Stimulated activated CD4-positive, alpha-beta T cell treated with anti-CD3 and anti-CD28 coated beads, Interleukin-12 subunit alpha, Interleukin-12 subunit beta, amount 100 ng/mL, for 24 hours (primary cell): Measurements from ENCODE around the gene RNASE7.

Experiments
- DNase-seq, 2 experiments: peaks; one replicate each; pipeline ENCODE4 v3.0.0-alpha.2; 2020; ENCODE audit warnings: low read depth in 2 of 2

Gene RNASE7

DNA sequence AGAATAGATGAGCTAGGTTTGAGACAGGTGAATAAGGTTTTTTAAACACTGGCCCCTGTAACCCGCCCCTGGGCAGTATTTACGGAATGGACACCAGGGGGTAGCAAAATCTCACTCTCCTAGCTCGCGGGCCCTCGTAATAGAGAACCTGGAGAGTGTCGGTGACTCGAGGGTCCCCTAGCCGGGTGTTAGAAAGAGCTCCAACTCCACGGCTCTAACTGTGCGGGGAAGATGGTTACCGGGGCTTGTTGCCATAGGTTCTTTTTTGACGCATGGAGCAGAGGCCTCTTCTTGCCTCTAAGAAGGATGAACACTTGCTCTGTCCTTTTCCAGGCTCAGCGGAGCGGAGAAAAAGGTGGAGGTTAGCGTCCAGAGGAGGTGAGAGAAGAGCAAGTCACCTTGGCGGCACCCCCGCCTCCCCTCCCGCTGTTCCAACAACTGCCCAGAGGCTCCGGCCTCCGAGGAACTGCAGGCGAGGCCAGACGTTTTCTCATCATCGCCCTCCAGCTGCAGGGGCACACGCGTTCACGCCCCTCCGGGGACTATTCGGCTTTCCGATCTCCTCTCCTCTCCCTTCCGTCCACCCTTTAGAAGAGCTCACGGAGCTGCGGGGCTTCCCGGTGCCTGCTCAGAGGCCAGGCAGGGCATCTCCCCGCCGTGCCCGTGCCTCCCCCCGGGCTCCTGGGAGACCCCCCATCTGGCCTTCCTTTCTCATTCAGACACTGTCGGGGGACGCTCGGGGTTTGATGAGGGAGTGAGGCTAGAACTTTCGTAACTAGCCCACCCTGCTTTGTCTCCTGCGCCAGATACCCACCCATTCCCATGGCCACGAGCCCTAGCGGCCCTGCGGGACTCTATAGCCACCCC is 26.6 kb downstream of the RNASE7 start:
- no peak for DNase-seq

DNA sequence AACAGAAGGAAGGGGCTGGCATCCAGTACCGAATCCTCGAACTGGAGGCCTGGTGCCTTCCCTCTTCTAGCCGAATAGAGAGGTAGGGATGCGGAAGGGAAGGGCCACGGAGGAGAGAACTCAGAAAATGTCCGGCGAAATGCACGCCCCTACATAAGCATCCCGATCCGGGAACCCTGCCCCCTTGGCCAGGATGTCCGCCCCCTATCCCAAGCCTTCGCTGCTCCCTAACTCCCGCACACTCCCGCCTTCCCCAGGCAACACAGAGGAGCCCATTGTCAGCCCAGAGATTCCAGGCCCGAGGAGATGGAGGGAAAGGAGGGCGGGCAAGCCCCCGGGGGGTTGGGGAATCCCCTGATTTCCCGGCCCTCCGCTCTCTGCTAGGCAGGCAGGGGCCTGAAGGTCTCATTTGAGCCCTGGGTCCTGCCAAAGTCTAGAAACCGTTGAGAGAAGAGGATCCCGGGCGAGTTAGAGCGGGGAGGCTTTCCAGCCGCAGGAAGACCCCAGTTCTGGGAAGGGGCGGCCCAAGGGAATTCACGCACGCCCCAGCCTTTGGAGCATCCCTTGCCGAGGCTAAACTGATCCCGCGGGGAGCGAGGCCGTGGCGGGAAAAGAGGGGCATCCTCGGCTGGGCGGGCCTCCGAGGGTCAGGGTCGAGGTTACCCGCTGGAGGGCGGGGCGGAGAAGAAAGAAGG is 27.4 kb downstream of the RNASE7 start:
- no peak for DNase-seq

DNA sequence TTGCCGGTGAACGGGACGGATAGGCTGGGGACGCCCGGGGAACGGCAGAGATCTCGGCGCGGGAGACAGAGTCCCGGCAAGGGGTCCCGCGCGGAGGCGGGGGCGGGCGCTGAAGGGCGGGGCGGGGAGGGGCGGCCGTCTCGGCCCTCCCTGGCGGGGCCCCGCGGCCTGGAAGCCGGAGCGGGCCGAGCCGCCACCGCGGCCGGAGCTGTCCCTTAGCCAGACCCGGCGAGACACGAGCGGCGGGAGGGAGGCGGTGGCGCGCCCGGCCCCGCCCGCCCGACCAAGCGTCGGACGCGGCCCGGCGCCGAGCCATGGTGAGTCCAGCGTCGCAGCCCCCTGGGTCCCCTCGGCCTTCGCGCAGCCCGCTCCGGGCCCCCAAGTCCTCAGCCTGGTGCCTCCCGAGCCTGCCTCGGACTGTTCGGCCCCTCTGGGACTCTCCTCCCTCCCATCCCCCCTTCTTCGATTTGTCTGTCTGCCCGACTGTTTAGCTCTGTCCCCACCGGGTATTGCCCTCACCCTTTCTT is 28.0 kb downstream of the RNASE7 start, which contains the start of gene ARHGEF40:
ARHGEF40 (plus strand) TSS at position 222 of the 527 bp plus-strand sequence; CDS start at position 315, 93 bp downstream.
- no peak for DNase-seq

DNA sequence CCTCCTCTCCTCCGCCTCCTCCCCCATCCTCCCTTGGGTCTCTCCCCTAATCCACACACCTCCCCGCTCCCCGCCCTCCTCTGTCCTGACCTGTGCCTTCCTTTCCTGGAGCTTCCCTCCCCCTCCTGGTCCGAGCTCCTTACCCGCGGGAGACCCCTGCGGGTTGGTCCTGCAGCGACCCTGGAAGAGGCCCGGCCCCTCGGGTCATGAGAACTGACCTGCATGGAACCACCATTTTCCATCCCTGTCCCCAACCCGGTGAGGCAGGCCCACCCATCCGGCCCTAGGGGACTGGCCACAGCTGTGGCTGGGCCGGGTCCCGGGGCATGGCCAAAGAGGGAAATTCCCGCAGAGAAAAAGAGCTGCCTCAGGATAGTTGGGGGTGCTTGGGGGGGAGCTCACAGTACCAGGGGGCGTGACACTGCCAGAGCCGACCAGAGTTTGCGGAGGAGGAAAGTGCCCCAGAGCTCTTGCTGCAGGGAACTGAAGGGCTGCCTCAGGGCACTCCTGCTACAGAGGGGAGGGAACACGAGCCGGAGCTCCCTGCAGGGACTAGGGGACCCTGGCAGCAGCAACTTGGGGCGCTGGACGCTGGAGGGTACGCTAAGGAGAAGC is 28.6 kb downstream of the RNASE7 start:
- DNase-seq: no peak

DNA sequence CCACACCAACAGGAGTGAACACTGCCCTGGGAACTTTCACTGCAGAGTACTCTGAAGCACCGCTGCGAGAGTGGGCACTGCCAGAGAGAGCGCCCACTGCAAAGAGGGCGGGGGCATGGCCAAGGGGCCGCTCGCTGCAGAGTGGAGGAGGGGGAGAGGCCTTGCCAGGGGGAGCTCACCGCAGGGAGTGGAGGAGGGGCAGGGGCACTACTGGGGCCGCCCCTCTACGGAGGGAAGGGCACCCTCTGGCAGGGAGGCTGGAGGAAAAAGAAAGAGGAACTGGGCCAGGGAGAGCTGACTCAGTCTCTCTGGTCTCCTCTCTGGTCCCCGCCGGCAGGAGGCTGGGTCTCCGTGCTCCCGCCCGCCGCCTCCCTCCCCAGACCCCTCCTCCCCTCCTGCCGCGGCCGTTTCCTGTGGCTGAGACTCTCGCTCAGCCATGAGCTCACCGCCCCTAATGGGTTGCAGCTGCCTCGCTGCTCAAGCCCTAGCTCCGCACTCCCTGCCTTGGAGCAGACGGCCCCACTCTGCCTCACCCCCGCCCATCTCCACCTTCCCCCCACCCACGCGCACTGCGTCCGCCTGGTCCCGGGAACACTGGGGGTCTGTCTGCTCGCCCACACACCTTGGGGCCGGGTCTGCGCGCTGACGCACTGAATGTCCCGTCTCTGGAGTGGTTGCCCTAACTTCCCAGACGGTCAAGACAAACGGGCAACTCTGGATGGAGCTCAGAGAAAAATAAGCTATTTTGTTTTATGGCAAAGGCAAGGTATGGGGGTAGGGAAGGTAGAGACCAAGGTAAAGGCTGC is 29.3 kb downstream of the RNASE7 start:
- peak in 1 of 2 experiments; percentile 46 for DNase-seq

DNA sequence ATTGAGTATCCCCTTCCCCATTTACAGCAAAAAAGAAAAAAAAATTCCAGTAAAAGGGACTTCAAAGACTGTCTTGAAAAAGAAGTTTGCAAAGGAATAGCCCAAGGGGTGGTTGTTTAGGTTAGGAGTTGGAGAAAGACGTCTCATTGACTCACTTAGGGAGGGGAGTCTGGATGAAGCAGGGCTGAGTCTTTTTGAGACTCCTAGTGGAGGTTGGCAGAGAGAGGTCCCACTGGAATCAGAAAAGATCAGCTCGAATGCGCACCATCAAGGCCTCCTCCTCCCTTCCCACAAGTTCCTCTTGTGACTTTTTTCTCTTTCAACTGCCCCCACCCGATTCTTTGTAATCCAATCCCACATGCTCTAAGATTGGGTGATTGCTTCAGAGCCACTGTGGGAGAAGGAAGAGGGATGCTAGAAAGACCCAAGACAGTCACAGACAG is 29.9 kb downstream of the RNASE7 start:
- no peak for DNase-seq

DNA sequence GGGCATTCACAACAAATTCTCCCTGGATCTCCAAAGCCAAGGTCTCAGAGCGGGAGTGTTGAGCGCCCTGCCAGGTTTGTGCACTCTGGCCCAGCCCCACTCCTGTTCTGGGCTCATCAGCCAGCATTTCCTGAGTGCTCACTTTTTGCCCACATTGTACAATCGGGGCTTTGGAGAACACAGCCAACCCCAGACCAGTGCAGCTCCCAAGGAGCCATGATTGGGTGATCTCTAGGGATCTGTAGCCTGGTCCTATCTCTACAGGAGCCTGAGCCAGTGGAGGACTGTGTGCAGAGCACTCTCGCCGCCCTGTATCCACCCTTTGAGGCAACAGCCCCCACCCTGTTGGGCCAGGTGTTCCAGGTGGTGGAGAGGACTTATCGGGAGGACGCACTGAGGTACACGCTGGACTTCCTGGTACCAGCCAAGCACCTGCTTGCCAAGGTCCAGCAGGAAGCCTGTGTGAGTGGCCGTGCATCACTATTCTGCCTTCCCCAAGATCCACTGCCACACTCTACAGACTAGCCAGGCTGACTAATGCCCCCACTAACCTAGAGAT is 30.7 kb downstream of the RNASE7 start:
- no peak for DNase-seq

DNA sequence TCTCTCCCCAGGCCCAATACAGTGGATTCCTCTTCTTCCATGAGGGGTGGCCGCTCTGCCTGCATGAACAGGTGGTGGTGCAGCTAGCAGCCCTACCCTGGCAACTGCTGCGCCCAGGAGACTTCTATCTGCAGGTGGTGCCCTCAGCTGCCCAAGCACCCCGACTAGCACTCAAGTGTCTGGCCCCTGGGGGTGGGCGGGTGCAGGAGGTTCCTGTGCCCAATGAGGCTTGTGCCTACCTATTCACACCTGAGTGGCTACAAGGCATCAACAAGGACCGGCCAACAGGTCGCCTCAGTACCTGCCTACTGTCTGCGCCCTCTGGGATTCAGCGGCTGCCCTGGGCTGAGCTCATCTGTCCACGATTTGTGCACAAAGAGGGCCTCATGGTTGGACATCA is 31.8 kb downstream of the RNASE7 start:
- no peak for DNase-seq

DNA sequence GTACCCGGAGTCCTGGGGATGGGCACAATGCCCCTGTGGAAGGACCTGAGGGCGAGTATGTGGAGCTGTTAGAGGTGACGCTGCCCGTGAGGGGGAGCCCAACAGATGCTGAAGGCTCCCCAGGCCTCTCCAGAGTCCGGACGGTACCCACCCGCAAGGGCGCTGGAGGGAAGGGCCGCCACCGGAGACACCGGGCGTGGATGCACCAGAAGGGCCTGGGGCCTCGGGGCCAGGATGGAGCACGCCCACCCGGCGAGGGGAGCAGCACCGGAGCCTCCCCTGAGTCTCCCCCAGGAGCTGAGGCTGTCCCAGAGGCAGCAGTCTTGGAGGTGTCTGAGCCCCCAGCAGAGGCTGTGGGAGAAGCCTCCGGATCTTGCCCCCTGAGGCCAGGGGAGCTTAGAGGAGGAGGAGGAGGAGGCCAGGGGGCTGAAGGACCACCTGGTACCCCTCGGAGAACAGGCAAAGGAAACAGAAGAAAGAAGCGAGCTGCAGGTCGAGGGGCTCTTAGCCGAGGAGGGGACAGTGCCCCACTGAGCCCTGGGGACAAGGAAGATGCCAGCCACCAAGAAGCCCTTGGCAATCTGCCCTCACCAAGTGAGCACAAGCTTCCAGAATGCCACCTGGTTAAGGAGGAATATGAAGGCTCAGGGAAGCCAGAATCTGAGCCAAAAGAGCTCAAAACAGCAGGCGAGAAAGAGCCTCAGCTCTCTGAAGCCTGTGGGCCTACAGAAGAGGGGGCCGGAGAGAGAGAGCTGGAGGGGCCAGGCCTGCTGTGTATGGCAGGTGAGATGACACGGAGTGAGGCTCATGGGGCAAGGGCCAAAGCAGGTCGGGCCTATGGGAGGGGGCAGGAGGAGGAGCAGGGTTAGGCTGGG is 32.5 kb downstream of the RNASE7 start:
- DNase-seq: no peak

DNA sequence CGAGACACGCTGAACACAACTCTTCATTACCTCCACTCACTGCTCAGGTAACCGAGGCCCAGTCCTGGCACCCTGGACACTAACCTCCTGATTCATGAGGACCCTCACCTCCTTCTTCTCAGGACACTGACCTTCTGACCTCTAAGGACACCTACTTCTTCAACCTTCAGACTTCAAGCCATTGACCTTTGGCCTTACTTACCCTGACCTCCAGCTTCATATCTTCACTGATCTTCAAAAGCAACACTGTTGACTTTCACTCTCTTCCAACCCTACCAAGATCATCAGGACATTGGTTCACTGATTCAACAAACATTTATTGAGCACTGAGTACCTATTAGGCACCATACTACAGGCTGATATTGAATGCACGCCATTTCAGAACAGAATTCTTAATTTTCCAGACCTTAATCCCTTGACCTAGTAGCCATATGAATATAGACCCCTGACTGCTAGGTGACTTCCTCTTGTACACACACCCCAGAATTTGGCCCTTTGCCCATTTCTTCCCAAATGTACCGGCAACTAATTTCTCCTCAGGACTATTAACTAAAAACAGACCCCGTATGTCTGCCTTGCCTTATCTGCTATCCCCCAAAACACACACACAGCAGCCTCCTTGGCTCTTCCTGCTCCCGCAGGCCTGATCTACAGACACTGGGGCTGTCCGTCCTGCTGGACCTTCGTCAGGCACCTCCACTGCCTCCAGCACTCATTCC is 33.7 kb downstream of the RNASE7 start:
- no peak for DNase-seq

DNA sequence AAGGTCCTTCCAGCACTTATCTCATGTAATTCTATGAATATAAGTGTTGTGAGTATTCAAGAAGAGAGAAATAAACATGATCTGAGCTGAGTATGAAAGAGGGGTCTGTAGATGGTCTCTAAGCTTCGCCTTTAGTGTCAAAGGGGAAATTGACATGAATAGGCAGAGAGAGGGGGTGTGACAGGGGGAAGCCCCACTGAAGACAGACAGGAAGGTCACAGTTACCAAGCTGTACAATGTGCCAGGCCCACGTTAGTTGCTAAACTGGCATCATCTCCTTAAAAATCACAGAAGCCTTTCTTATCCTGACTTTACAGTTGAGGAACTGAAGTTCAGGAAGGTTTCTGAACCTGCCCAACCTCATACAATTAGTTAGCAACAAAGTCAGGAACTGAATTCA is 35.5 kb downstream of the RNASE7 start:
- DNase-seq: no peak

DNA sequence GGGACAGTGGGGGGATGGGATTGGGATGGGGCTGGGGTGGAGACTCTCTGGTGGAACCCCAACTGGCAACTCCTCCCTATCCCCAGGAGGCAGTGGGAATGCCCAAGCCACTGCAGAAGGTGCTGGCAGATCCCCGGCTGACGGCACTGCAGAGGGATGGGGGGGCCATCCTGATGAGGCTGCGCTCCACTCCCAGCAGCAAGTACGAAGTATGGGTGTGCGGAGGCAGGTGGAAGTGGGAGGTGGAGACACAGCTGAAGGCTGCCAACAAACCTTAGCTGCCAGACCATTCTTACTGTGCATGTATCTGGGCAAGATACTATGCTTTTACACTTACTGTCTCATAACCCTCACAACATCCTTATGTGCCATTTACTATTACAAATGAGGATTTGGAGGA is 36.1 kb downstream of the RNASE7 start:
- no peak for DNase-seq

DNA sequence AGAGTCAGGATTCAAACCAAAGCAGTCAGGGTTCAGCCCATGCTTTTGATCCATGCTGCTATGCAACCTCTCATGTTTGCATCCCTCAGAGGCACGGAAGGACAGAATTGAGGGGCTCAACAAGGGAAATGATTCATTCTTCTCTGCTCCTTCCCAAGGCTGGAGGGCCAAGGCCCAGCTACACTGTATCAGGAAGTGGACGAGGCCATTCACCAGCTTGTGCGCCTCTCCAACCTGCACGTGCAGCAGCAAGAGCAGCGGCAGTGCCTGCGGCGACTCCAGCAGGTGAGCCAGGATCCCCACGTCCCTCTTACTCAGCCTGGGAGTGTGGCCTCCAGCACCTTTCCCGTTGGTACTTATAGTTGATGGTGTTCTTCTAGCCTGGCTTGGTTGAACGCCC is 36.6 kb downstream of the RNASE7 start:
- no peak for DNase-seq

DNA sequence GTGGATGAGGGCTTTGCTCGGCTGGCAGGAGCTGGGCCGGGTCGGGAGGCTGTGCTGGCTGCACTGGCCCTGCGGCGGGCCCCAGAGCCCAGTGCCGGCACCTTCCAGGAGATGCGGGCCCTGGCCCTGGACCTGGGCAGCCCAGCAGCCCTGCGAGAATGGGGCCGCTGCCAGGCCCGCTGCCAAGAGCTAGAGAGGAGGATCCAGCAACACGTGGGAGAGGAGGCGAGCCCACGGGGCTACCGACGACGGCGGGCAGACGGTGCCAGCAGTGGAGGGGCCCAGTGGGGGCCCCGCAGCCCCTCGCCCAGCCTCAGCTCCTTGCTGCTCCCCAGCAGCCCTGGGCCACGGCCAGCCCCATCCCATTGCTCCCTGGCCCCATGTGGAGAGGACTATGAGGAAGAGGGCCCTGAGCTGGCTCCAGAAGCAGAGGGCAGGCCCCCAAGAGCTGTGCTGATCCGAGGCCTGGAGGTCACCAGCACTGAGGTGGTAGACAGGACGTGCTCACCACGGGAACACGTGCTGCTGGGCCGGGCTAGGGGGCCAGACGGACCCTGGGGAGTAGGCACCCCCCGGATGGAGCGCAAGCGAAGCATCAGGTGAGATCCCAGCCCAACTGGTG is 39.5 kb downstream of the RNASE7 start:
- DNase-seq: no peak

DNA sequence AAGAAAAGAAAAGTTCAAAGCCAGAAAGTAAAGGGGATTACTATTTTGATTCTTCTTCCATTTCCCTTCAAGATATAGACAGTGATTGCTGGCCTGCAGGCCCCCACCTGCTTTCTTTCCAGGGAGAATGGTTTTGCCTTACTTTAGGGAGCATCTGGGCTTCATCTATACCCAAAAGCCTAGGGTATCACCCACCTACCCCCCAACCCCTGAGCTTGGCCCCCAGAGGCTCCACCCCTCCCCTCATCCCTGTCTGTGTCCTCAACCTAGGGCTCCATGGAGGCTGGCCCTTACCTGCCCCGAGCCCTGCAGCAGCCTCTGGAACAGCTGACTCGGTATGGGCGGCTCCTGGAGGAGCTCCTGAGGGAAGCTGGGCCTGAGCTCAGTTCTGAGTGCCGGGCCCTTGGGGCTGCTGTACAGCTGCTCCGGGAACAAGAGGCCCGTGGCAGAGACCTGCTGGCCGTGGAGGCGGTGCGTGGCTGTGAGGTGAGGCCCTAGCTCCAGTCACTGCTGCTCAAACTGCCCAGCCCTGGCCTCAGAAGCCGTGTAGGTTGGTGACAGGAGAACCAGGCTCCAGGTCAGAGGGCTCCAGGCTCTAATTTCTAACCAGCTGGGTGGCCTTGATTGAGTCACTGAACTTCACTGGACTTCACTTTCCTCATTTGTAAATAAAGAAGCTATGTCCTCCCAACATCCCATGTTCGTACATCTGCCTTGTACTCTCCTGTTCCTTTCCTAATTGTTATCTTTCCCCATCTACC is 41.6 kb downstream of the RNASE7 start:
- DNase-seq: no peak

DNA sequence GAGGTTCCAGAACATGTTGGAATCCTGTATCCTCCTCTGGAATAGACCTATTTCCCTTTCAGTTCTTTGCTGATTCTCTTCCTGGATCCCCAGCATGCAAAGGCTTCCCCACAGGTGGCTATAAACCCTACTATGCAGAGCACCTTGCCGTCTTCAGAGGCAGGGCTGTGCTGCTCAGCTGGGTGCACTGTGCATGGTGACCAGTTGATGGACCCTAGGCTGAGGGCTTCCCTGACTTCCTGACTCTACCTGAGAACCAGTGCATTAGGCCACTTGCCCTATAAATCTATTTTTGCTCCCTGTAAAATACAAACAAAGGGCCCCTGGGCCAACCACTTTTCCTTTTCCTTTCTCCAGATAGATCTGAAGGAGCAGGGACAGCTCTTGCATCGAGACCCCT is 42.2 kb downstream of the RNASE7 start:
- no peak for DNase-seq

DNA sequence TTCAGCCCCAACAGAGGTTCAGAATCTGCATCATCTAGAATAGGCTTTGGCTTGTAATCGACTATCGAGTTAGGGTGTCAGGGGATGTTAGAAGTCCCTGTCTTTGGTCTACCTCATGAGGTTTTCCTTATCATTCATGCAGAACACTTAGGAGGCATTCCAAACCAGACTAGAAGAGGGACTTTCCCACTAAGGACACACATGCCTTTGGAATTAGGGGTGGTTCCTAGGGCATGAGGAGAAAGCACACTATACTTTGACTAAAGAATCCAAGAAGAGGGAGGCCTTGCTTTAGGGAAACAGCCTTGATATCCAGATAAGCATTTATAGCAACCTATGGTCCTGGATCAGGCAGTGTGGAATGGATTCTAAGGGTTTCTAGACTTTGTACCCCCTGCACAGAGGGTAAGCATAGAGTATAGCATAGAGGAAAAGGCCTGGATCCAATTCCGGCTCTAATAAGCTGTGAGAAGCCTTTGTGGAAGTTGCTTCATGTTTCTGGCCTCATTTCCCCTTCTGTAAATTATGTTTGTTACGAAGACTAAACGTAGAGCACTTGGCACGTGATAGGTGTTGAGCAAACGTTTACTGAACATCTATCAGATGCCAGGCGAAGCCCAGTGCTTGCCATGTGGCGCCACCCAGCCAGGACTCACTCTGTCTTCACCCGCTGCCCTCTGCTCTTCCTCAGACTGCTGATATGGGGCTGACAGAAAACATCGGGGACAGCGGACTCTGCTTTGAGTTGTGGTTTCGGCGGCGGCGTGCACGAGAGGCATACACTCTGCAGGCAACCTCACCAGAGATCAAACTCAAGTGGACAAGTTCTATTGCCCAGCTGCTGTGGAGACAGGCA is 43.1 kb downstream of the RNASE7 start:
- no peak for DNase-seq
